MCF 10A (cell line): Measurements from ENCODE around the gene AMH. TPM values are rescaled to one million over a fixed set of nuclear protein-coding genes. Genes with fewer than 3 reads are reported as not detected.
A peak's percentile ranks its signal among the peaks of the same experiment; 100 is the strongest.

Experiments
- BruUV-seq: library from RNA; stranded (reverse); fragments of 400-500 nt; replicated peaks from 2 replicates; lab custom pipeline; 2021; lab: Mats Ljungman, UMichigan
- CTCF ChIA-PET: fragments of 300-600 bp; sonication (Branson Sonifier 250); formaldehyde crosslinking; extraction: SDS; loops from one replicate; lab custom pipeline; 2021; ENCODE audit warnings: antibody characterized with exemption, inconsistent platforms; lab: Yijun Ruan, JAX
- POLR2A ChIA-PET: fragments of 300-600, 350-650 bp; sonication (Branson Sonifier 250); formaldehyde crosslinking; extraction: SDS; loops from one replicate; lab custom pipeline; 2020; ENCODE audit warnings: antibody characterized with exemption, inconsistent platforms; lab: Yijun Ruan, JAX
- DNase-seq: peaks from one replicate; pipeline ENCODE4 v3.0.0-alpha.2; 2018; ENCODE audit not compliant: unreplicated experiment
- H3K27ac Mint-ChIP-seq: one replicate; pipeline ENCODE4 v1.8.0; 2022; ENCODE audit warnings: mild to moderate bottlenecking, low read depth, mixed read lengths; ENCODE audit not compliant: unreplicated experiment
- H3K27me3 Mint-ChIP-seq: one replicate; pipeline ENCODE4 v1.8.0; 2022; ENCODE audit warnings: mixed read lengths; ENCODE audit not compliant: insufficient read depth, unreplicated experiment
- H3K36me3 Mint-ChIP-seq: one replicate; pipeline ENCODE4 v1.8.0; 2022; ENCODE audit warnings: mild to moderate bottlenecking, moderate library complexity, mixed read lengths; ENCODE audit not compliant: insufficient read depth, unreplicated experiment
- H3K4me1 Mint-ChIP-seq: one replicate; pipeline ENCODE4 v1.8.0; 2022; ENCODE audit warnings: mixed read lengths; ENCODE audit not compliant: insufficient read depth, unreplicated experiment
- H3K4me3 Mint-ChIP-seq: one replicate; pipeline ENCODE4 v1.8.0; 2022; ENCODE audit warnings: mild to moderate bottlenecking, moderate library complexity, mixed read lengths; ENCODE audit not compliant: unreplicated experiment
- H3K9me3 Mint-ChIP-seq: one replicate; pipeline ENCODE4 v1.8.0; 2022; ENCODE audit warnings: mixed read lengths; ENCODE audit not compliant: unreplicated experiment
- CTCF ChIP-seq: fragments of 200-600 bp; IDR thresholded peaks from one replicate; pipeline ENCODE4 v1.8.0; 2022; ENCODE audit warnings: antibody characterized with exemption, mild to moderate bottlenecking; ENCODE audit not compliant: unreplicated experiment
- intact Hi-C: fragments of 100-400 bp; cut with micrococcal nuclease; formaldehyde crosslinking; loops from 2 replicates; pipeline ENCODE4 v1.14.1; 2022
- total RNA-seq: library from RNA; stranded (reverse); gene quantifications from 2 replicates; pipeline ENCODE4 v1.2.3, GENCODE V29; 2022

The AMH gene
- total RNA-seq, 1 experiment from 2014 or later = 11.9 TPM

- DNase-seq = no peak
- intact Hi-C loops = loop anchor here (1.0 to 5.0 kb wide), 5 partner anchors 38 to 377 kb away; no protein-coding TSS in a partner anchor
- no peaks in the 10 kb centered on the region for H3K27me3 Mint-ChIP-seq
- H3K4me1 Mint-ChIP-seq = peaks cover 13% of the 10 kb centered on the region
- no TSS peak for BruUV-seq
- no peak for TF ChIP-seq CTCF
- peaks cover 42% of the 10 kb centered on the region for H3K36me3 Mint-ChIP-seq
- peak overlapping the region; percentile 86 for H3K4me3 Mint-ChIP-seq
- no peaks in the 10 kb centered on the region for H3K9me3 Mint-ChIP-seq
- peak overlapping the region; percentile 87 for H3K27ac Mint-ChIP-seq
- POLR2A ChIA-PET = interaction anchor here (0.7 to 1.5 kb wide), 14 partner anchors 10 to 385 kb away, joined by 3 to 8 read pairs (median 4); partner anchors contain the start of genes AP3D1 and TIMM13
- CTCF ChIA-PET = interaction anchor here (0.5 to 1.4 kb wide), 13 partner anchors 11 to 201 kb away, joined by 3 to 9 read pairs (median 3); partner anchors contain the start of gene AP3D1
Observed at GRCh38 chr19:2235381-2236063, 13.6 kb upstream of the AMH start.

- BruUV-seq = no TSS peak
- Mint-ChIP-seq H3K27ac (peak overlapping the region; percentile 99), H3K9me3 (no peaks in the 10 kb centered on the region), H3K4me1 (peaks cover 18% of the 10 kb centered on the region), H3K36me3 (peaks cover 42% of the 10 kb centered on the region), H3K27me3 (no peaks in the 10 kb centered on the region), H3K4me3 (peak overlapping the region; percentile 86)
- no peak for DNase-seq
- intact Hi-C loops = loop anchor here (1.0 to 5.0 kb wide), 4 partner anchors 37 to 376 kb away; no protein-coding TSS in a partner anchor
- TF ChIP-seq CTCF = no peak
- ChIA-PET POLR2A (interaction anchor here (0.5 to 1.5 kb wide), 15 partner anchors 10 to 385 kb away, joined by 3 to 8 read pairs (median 4); partner anchors contain the start of genes AP3D1, LSM7, SPPL2B and TIMM13), CTCF (interaction anchor here (0.5 to 1.4 kb wide), 12 partner anchors 21 to 201 kb away, joined by 3 to 9 read pairs (median 3); partner anchors contain the start of gene AP3D1)
Observed at GRCh38 chr19:2236064-2236313, 13.1 kb upstream of the AMH start.

- DNase-seq = peak; percentile 98
- ChIA-PET CTCF (interaction anchor here (0.6 to 1.4 kb wide), 9 partner anchors 22 to 906 kb away, joined by 3 to 9 read pairs (median 3); partner anchors contain the start of gene AP3D1), POLR2A (interaction anchor here (0.5 to 4.1 kb wide), 18 partner anchors 11 to 384 kb away, joined by 3 to 79 read pairs (median 4); partner anchors contain the start of genes AP3D1, LSM7, SPPL2B and TIMM13)
- H3K9me3 Mint-ChIP-seq = no peaks in the 10 kb centered on the region
- no peaks in the 10 kb centered on the region for H3K27me3 Mint-ChIP-seq
- TF ChIP-seq CTCF = peak; percentile 98
- peaks cover 23% of the 10 kb centered on the region for H3K4me1 Mint-ChIP-seq
- H3K36me3 Mint-ChIP-seq = peaks cover 38% of the 10 kb centered on the region
- peak within 1 kb of the TSS; percentile 86 for H3K4me3 Mint-ChIP-seq
- intact Hi-C loops = loop anchor here (1.0 to 5.0 kb wide), 4 partner anchors 37 to 376 kb away; no protein-coding TSS in a partner anchor
- BruUV-seq = no TSS peak
- peak within 1 kb of the TSS; percentile 99 for H3K27ac Mint-ChIP-seq
Observed at GRCh38 chr19:2236314-2237050, 12.6 kb upstream of the AMH start, which contains the start of the genes PLEKHJ1 and SF3A2. TSS of gene PLEKHJ1 (minus strand) at chr19:2236329. CDS start at chr19:2236248, 81 bp downstream. TSS of gene SF3A2 (plus strand) at chr19:2236824. CDS start at chr19:2243419, 6,595 bp downstream.
